ENCODE data around the gene CCDC121. TPM values are rescaled to one million over a fixed set of nuclear protein-coding genes. Genes with fewer than 3 reads are reported as not detected.

CCDC121 gene
- total and polyA plus RNA-seq, 10 donors = 1.5 to 7.8 (median 3.6) TPM

GRCh38 chr2:27667446-27667845 is 38.6 kb upstream of the CCDC121 start:
- Histone ChIP-seq H3K27me3 (replicated peaks in 1 of 7) (no peaks in the 10 kb centered on the region), H3K36me3 (peaks cover 0 to 62% (median 55%) of the 10 kb centered on the region in 6 donors), H3K27ac (peak overlapping the region in 5 of 8 donors; percentile 4 to 70 (median 64)), H3K4me1 (peaks cover 24 to 64% (median 36%) of the 10 kb centered on the region in 6 donors), H3K4me3 (no peak overlapping the region), H3K9me3 (no peaks in the 10 kb centered on the region)
- intact Hi-C loops (cut with DNase I; ENCODE audit: low total_unique reads) = no loop called here
- DNase-seq = no peak
- 21 to 38% (median 32%) methylated on average over 1 of the region's 1 CpG for WGBS, 5 donors
- TF ChIP-seq CTCF (IDR thresholded peaks at IDR 0.05 in 8 of 11, conservative IDR thresholded peaks at IDR 0.05 in 3 of 11) = no peak
- TF ChIP-seq POLR2A (IDR thresholded peaks at IDR 0.05) = no peak
- no peak for TF ChIP-seq POLR2AphosphoS5 (IDR thresholded peaks at IDR 0.05)

GRCh38 chr2:27664622-27665363 is 36.0 kb upstream of the CCDC121 start:
- Histone ChIP-seq H3K9me3 (no peaks in the 10 kb centered on the region), H3K27ac (peak overlapping the region in 3 of 8 donors; percentile 89 to 96 (median 90)), H3K4me1 (peaks cover 29 to 82% (median 47%) of the 10 kb centered on the region in 6 donors), H3K36me3 (peaks cover 0 to 58% (median 52%) of the 10 kb centered on the region in 6 donors), H3K4me3 (peak overlapping the region; percentile 69 to 97 (median 92)), H3K27me3 (replicated peaks in 1 of 7) (no peaks in the 10 kb centered on the region)
- intact Hi-C loops (cut with DNase I; ENCODE audit: low total_unique reads) = no loop called here
- WGBS, 5 donors = 78 to 88% (median 83%) methylated on average over 16 of the region's 16 CpGs
- no peak for TF ChIP-seq CTCF (IDR thresholded peaks at IDR 0.05 in 8 of 11, conservative IDR thresholded peaks at IDR 0.05 in 3 of 11)
- TF ChIP-seq POLR2AphosphoS5 (IDR thresholded peaks at IDR 0.05) = no peak
- no peak for TF ChIP-seq POLR2A (IDR thresholded peaks at IDR 0.05)
- DNase-seq = no peak

- H3K36me3 ChIP-seq = peaks cover 0 to 58% (median 52%) of the 10 kb centered on the region in 6 donors
- DNase-seq = no peak
- 3 to 18% (median 5%) methylated on average over 16 to 28 of the region's 28 CpGs for WGBS, 5 donors
These were observed 35.4 kb upstream of the CCDC121 start for GRCh38 chr2:27664154-27664574.

More at GRCh38 chr2:27664154-27664574, 35.4 kb upstream of the CCDC121 start:
- Histone ChIP-seq H3K27ac (peak overlapping the region; percentile 77 to 96 (median 92)), H3K4me1 (peaks cover 29 to 89% (median 51%) of the 10 kb centered on the region in 6 donors), H3K9me3 (no peaks in the 10 kb centered on the region), H3K4me3 (peak overlapping the region; percentile 69 to 97 (median 92)), H3K27me3 (replicated peaks in 1 of 7) (no peaks in the 10 kb centered on the region)
- intact Hi-C loops (cut with DNase I; ENCODE audit: low total_unique reads) = no loop called here
- TF ChIP-seq POLR2AphosphoS5 (IDR thresholded peaks at IDR 0.05) = no peak
- no peak for TF ChIP-seq CTCF (IDR thresholded peaks at IDR 0.05 in 8 of 11, conservative IDR thresholded peaks at IDR 0.05 in 3 of 11)
- no peak for TF ChIP-seq POLR2A (IDR thresholded peaks at IDR 0.05)

All from spleen (tissue), 11 donors.